GM19455 (cell line): ENCODE data around the gene TMEM150C.

Experiments
- ATAC-seq: cut with Tn5 transposase; IDR thresholded peaks from one replicate; pipeline ENCODE4 v1.9.1; 2021; ENCODE audit not compliant: unreplicated experiment

The TMEM150C gene

GRCh38 chr4:82561786-82562563, at the start of gene TMEM150C:
TMEM150C (minus strand) TSS chr4:82561988; CDS start chr4:82504657, 57,331 bp downstream.
- no peak for ATAC-seq

DNA sequence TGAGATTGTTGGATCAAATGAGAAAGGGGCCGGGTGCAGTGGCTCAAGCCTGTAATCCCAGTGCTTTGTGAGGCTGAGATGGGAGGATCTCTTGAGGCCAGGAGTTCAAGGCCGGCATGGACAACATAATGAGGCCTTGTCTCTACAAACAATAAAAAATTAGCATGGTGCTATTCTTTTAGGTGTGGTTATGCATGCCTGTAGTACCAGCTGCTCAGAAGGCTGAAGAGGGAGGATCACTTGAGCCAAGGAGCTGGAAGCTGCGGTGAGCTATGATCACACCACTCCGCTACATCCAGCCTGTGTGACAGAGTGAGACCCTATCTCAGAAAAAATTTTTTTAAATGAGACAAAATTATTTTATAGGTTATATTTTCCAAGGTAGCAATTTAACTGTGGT, 49.7 kb upstream of the TMEM150C start:
- no peak for ATAC-seq

DNA sequence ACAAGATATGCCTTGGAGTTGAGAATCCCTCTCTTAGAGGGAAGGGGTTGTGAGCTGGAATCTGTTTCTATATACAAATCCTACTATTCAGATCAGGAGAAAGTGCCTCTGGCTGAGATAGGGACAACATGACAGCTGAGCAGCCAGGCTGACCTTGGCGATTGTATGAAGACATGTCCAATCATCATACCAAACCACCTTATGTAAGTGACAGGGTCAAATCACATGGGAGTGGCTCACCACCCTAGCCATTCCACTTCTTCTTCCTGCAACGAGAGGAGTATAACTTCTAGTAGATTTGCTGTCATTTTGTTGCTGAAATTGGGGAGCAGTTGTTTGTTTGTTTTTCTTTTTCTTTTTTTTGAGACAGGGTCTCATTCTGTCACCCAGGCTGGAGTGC, 48.3 kb upstream of the TMEM150C start:
- ATAC-seq: no peak

DNA sequence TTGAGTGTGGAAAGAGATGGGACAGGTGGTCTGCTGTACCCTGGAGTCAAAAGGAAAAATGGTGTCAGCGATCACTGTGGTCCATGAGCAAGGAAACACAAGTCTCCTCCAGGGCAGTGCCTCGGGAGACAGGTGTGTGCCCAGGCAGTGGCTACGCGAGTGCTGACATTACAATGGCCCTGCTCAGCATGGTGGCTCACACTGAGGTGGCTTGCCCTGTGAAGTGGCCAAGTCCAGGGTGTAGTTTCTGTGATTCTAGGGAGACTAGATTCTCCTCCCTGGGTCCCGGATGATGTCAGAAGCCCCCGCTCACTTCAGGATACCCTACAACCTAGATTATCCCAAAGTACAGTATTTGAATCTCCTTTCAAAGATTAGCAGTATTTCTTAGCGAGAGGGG, 44.8 kb upstream of the TMEM150C start:
- no peak for ATAC-seq

DNA sequence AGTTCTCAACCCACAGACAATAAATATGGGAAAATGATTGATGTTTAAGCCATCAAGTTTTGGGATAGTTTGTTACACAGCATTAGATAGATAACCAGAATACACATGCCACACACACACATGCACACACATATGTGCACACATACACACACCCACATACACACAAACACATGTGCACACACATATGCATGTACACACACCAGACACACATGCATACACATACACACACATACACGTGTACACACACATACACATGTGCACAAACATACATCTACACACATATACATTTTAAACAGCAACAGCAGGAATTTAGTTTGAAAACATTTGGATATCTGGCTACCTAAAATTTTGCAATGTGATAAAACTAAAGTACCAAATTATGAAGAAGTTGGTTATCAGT, 42.7 kb upstream of the TMEM150C start:
- ATAC-seq: no peak

GRCh38 chr4:82601242-82602015, 39.6 kb upstream of the TMEM150C start:
- no peak for ATAC-seq

GRCh38 chr4:82599336-82599735, 37.5 kb upstream of the TMEM150C start:
- no peak for ATAC-seq

DNA sequence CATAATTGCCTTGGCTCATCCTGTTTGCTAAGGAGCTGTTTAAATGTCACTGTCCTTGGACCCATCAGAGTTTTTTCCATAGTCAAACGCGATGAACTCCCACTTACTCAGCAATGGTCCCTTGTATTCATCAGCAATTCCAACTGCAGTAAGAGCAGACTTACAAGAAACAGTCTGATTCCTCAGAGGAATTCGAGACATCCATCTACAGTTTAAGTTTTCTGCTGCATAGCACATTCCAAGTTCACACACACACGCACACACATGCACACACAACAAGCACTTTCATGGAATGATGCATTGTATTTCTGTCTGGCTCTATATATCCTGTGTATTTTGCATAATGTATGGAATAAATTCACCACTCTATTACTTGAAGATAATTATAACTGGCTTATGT, 32.7 kb upstream of the TMEM150C start:
- no peak for ATAC-seq

DNA sequence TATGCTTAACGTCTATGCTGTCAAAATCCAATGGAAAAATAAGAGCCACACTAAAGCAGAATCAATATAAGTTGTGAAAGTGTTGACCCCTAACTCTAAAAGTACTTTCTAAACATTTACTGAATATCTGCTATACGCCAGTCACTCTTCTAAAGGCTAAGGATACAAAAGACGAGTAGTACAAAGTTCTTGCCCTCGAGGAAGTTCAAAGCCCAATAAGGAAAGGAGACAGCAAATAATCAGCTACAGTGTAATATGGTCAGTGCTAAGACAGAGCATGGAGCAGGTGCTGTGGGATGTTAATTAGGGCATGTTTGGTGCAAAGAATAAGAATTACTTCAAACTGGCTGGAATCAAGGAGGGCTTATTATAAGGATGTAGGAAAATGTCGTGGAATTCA, 31.6 kb upstream of the TMEM150C start:
- ATAC-seq: no peak

- ATAC-seq: no peak
Observed at GRCh38 chr4:82592639-82593038, 30.9 kb upstream of the TMEM150C start.

GRCh38 chr4:82591592-82591991, 29.8 kb upstream of the TMEM150C start:
- no peak for ATAC-seq

DNA sequence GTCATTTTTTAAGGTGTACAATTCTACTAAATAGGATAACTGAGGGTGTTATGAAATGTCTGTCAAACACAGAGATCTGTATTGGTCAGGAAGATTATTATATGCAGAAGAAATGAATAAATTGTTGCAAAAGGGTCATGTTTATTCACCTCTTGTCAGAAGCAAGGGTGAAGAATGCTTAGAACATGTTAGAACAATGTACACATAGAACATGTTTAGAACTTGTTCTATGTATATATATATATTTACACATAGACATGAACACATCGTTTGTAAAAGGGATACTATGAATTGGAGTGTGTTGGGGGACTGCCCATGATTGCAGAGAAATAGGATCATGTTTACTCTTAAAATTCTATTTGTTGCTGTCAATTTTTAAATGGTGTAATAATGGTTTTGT, 28.0 kb upstream of the TMEM150C start:
- ATAC-seq: no peak

DNA sequence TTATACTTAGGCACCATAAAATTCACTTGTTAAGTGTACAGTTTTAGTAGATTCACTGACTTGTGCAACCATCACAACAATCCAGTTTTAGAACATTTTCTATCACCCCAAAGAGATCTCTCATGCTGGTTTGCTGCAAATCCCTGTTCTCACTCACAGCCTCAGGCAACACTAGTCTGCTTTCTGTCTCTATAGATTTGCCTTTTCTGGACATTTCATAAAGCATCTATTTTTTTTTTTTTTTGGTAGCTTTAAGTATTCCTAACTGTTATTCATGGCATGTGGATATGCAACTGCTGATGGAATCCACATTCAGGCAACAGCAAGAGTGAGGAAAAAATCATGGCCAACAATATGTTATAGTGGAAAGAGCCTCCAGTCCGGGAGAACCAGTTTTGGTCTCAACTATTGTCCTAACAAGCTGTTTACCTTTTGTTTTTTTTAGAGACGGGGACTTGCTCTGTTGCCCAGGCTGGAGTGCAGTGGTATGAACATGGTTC, 27.0 kb upstream of the TMEM150C start:
- ATAC-seq: no peak

- ATAC-seq: no peak
Observed at GRCh38 chr4:82587826-82588540, 26.2 kb upstream of the TMEM150C start.

- no peak for ATAC-seq
Observed at GRCh38 chr4:82585690-82586435, 24.1 kb upstream of the TMEM150C start.

DNA sequence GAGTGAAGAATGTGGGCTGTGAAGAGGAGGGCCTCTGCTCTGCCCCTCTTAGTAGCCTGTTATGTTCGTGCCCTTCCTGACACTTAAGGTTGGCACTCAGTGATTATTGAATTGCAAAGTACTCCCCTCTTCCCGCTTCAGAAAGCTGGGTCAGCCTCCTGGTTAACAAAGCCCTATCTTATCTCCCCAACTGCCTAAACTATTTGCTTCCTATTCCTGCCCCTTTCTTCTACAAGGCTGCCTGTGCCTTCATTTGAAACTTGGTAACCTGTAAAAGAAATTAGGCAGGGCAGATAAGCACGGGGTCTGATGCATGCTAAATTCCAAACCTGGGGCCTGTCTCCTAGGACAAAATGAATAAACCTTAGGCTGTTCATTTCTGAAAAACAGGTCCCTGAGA, 23.1 kb upstream of the TMEM150C start:
- no peak for ATAC-seq

DNA sequence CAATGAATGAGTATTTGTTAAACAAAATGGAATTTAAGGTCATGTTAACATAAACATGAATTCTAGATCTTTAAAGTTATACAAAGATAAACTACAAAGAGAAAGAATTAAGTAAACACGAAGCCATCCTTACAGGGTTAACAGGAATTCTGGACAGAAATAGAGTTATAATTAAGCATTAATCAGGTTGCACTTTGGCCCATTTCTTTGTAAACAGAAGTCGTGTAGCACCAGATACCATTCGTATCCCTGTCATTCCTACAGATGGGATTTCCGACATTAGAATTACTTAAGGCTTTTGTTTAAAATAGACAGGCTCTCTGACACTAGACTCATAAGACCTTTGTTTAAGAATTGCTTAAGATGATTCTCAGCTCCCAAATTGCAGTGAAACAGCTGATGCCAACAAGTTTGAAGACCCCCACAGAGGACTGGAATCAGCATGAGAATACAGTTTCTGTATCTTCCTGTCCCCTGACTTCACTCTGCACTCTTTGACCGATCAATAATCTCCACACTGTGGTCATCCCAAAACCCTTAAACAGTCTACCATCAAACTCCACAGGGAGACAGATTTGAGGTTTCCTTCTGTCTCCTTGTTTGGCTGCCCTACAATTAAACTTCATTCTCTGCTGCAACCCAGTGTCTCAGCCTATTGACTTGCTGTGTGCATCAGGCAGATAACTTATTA, 22.3 kb upstream of the TMEM150C start:
- ATAC-seq: no peak

GRCh38 chr4:82579932-82580331, 18.1 kb upstream of the TMEM150C start:
- ATAC-seq: no peak

- no peak for ATAC-seq
Observed at GRCh38 chr4:82578935-82579334, 17.1 kb upstream of the TMEM150C start.

- ATAC-seq: no peak
Observed at GRCh38 chr4:82577451-82577850, 15.7 kb upstream of the TMEM150C start.
